CD4-positive, alpha-beta T cell treated with Interleukin-6 at 100 ng/mL for 8 hours (primary cell): ENCODE data around the gene SLC5A5.
A peak's percentile ranks its signal among the peaks of the same experiment; 100 is the strongest.

Experiments
- DNase-seq: peaks from one replicate; pipeline ENCODE4 v3.0.0-alpha.2; 2020; ENCODE audit warnings: mixed read lengths, low spot score

SLC5A5 gene

DNA sequence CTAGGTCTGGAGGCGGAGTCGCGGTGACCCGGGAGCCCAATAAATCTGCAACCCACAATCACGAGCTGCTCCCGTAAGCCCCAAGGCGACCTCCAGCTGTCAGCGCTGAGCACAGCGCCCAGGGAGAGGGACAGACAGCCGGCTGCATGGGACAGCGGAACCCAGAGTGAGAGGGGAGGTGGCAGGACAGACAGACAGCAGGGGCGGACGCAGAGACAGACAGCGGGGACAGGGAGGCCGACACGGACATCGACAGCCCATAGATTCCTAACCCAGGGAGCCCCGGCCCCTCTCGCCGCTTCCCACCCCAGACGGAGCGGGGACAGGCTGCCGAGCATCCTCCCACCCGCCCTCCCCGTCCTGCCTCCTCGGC, at the start of gene SLC5A5:
SLC5A5 (plus strand) TSS at position 68 of the 373 bp plus-strand sequence. CDS start 375 bp downstream, outside the sequence.
- DNase-seq: no peak

DNA sequence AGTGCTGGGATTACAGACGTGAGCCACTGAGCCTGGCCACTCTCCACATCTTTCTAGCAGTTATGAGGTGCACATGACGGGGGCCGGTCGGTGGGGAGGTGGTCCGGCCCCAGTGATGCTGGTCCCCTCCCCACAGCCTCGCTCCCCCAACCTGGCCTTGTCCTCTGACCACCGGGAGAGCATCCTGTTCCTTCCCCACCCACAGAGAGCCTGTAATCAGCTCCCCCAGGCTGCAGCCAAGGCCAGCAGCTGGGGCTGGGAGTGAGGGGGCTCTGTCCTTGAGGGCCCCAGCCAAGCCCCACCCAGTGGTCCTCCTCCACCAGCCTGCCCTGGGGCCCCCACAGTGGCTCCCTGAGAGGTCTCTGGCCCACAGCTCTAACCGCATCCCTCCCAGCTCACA, 47.4 kb upstream of the SLC5A5 start:
- DNase-seq: no peak

DNA sequence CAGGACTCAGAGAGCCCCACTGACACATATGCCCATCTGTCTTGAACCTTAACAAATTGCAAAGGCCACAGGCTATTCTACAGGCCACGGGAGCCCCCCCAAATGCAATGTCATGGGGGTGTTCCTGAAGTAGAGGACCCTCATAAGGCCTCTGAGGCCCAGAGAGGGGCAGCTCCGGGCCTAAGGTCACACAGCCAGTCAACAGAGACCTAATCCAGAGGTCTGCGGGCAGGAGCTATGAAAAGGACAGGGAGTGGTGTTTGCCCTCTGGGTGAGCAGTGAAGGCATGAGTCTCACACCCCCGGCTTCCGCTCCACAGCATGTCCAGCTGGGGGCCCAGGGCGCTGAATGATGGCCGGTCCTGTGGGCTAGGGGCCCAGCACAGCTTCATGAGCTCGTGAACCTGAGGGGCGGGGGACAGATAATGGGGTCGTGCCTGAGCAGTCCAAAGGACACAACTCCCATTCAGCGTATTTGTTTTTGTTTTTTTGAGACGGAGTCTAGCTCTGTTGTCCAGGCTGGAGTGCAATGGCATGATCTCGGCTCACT, 45.2 kb upstream of the SLC5A5 start:
- DNase-seq: no peak

DNA sequence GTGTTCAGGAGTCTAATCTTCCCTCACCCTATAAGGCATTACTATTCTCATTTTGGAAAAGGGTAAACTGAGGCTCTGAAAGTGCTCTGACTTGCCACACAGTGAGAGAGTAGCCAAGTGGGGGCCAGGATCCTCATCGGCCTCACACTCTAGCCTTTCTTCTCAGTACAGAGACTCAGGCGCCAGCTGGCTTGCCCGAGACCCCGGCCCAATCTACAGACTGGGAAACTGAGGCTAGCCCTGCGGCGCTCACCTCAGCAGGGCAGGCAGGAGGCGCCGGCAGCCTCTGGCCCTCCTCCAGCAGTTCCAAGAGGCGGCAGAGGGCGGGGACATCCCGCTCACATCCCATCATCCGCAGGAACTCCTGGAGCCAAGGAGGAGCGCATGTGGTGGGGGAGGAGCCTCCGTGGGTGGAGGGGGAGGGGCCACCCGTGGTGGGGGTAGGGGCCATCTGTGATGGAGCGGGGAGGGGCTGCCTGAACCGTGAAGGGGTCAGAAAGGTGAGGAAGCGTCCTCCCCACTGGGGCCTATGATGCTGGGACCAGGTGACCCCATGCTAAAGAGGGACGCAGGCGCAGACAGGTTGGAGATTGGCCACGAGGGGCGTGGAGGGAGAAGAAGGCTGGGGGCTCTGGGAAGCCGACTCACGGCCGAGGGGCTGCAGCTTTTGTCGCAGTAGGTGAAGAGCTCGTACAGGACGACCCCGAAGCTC, 41.7 kb upstream of the SLC5A5 start:
- DNase-seq: no peak

DNA sequence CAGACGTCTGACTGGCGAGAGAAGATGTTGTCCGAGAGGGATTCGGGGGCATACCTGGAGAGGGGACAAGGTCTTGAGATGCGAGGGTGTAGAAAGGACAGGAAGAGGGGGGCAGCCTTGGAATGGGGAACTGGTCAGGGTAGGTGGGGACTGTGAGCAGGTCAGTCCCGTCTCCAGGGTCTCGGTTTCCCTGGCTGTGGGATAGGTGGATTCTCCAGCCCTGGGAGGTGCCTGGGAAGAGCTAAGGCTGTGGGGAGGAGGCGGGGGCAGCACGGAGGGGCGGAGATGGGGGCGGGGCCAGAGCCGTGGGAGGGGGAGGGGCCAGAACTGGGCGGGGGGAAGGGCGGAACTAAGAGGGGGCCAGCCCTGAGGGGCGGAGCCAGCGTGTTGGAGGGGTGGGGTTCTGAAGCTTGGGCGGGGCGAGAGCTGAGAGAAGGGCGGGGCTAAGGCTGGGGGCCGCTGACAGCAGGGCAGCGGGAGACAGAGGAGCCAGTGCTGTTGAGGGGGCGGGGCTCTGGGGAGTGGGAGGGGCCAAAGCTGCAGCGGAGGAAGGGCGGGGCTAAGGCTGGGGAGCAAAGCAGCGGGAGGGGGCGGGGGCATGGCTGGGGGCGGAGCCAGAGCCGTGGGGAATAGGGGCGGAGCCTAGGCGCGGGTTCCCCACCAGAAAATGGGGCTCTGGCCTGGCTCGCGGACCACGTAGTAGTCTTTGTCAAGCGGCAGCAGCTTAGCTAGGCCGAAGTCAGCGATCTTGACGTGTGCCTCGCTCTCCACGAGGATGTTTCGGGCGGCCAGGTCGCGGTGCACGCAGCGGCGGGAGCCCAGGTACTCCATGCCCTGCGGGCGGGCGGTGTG, 41.0 kb upstream of the SLC5A5 start:
- DNase-seq: no peak

DNA sequence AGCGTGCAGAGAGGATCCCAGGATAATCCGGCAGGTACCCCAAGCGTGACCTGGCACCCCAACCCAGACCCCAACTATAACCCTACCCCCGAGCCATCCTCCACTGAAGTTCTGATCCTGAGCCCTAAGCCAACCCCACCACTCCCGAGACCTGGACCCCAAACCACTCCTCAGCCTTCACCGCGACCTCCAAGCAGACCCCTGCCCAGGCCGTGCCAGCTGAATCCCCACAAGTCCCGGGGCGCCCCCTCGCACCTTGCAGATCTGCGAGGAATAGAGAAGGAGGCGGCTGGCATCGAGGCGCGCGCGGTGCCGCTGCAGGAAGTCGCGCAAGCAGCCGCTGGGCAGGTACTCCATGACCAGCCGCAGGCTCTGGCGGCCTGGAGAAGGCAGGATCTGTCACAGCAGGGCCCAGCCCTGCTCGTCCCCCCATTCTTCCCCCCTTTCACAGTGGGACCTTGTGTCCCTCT, 40.3 kb upstream of the SLC5A5 start:
- DNase-seq: no peak

DNA sequence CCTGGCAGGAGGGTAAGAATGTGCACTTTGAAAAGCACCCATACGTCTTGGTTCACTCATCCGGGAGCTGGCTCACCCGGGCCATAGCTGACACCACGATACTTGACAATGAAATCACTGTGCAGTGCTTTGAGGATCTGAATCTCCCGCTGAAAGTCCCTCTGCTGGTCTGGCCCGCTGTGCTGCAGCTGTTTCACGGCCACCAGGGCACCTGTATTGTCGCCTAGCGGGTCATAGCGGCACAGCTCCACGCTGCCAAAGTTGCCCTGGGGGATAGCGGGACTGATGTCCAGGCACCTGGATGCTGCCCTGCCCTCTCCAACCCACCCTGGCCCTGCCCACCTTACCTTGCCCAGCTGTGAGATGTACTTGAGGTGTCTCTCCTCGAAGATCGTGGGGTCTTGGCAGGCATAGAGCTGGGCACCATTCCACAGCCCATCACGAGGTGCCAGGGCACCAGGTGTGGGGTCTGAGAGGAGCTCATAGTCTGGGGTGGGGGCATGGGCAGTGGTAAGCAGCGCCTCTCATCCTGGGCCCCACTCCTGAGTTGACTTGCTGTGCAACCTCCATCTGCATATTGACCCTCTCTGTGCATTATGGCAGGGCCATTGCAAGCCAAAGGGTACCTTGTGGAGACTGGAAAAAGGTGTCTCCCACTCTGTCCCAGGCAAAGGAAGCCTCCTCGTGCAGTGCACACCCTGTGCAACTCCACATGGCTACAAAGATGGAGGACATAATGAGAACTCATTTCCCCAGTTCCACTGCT, 39.1 kb upstream of the SLC5A5 start:
- DNase-seq: no peak

DNA sequence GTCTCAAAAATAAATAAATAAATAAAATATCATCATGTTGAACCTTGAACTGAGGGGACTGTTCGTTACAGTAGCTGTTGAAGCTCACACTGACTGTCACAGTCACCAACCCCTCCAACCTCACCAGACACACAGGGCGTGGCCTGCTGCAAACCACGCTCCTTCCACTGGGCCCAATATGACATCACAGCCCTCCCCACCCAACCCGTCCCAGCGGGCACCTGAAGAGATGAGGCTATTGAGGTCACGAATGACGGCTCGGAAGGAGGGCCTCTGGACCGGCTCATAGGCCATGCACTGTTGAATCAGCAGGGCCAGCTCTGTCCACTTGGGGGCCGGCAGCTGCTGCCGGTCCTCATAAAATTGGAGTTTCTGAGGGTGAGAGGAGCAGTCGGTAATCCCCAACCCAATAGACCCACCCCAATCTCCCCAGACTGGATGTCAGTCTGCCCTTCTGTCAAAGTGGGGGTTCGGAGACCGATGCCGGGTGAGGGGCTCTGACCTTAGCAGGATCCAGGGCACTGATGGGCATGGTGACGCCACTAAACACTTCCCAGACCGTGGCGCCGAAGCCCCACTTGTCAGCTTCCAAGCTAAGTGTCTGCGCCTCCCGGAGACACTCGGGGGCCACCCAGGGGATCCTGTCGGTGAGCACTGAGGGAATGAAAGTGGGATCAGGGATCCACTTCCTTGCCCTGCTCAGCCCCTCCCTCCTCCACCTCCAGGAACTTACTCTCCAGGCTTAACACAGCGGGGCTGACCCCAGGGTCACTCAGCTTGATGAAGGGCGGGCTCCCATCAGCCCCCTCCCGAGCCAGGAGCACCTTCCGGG, 37.2 kb upstream of the SLC5A5 start:
- DNase-seq: no peak

DNA sequence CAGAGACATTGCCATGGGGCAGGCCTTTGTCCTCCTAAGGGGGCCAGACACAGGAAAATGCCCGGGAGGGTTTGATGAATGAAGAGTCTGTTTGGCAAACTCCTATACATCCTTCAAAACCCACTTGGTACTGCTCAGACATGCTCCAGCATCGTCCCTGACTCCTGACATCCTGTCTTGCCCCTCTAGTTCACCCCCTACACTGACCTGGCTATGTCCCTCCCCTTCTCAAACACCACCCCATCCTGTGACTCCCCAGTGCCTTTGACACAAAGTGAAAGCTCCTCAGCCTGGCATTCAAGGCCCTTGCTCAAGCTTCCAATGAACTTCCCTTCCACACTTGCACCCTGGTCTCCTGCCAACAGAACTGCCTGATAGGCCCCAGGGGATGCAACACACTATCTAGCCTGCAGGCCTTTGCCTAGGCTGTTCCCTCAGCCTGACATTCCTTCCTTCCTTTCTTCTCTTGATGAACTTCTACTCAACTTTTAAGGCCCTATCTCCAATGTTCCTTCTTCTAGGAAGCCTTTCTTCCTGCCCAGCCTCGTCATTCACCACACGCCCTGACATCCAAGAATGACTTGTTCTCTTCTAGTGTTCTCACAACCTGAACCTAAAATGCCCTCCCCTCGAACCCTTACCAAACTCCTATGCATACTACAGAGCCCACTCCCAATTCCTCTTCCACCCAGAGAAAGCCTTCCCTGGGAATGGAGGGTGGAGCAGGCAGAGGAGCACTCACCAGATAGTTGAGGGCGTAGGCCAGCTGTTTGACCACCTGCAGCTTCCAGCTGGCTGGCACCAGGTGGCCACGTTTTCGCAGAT, 36.4 kb upstream of the SLC5A5 start:
- no peak for DNase-seq

DNA sequence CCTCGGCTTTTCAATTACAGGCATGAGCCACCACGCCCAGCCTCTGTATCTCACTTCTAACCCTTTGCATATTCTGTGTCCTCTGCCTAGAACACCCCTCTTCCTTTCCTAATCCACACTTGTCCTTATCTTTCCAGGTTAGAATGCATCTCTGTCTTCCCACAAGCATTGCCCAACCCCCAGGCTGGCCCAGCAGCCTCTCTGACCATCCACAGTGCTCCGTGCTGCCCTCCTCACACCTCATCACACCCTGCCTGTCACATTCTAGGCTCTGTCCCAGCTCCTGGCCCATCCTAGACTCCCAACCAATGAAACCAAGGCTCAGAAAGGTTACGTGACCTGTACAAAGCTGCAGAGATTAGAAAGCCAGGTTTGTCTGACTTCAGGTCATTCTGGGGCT, 35.2 kb upstream of the SLC5A5 start:
- DNase-seq: no peak

DNA sequence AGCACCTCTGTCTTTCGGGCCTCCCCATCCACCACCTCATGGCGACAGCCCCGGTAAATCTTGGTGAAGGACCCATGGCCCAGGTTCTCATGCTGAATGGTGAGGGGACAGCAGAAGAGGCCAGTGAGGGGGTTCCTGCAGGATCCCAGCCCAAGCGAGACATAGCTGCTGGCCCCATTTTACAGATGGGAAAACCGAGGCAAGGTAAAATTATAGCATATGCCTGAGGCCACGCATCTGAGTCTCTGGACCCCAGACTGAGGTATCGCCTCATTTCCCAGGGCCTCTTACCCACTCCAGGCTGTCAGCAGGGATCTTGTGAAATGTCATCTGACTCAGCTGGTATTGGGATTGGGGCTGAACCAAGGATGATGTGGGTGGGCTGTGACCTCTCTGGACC, 33.8 kb upstream of the SLC5A5 start:
- no peak for DNase-seq

DNA sequence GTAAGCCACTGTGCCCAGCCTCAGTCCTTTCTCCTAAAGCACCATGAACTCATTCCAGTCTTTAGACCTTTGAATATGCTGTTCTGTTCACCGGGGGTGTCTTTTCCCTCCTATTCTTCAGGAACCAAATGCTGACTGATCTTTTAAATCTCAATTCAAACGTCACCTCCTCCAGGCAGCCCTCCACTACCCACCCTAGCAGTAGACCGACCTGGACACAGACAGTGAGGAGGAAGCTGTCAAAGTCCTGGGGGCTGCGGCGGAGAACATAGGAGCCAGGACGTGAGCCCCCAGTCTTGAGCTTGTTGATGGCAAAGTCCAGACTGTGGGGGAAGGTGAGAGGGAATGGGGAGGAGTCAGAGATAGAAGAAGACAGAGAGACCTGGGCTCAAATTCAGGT, 31.7 kb upstream of the SLC5A5 start:
- no peak for DNase-seq

DNA sequence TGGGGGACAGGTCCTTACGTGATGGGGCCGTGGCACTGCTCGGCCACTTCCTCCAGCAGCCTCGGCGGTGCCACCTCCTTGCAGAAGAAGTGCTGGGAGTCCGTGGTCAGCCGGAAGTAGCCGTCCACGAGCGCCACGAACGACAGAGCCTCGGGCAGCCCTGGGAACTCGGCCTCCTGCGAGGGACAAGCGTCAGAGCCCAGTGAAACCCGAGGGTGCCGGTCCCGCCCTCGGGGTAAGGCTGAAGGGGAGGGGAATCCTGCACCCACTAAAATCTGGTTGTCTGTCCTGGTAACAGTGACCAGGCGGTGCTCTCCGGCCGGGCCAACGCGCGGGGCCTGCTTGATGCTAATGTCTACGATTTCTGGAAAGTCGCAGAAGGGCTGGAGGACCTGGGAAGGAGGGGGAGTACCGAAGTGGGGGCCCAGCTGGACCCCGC, 30.4 kb upstream of the SLC5A5 start:
- DNase-seq: no peak

DNA sequence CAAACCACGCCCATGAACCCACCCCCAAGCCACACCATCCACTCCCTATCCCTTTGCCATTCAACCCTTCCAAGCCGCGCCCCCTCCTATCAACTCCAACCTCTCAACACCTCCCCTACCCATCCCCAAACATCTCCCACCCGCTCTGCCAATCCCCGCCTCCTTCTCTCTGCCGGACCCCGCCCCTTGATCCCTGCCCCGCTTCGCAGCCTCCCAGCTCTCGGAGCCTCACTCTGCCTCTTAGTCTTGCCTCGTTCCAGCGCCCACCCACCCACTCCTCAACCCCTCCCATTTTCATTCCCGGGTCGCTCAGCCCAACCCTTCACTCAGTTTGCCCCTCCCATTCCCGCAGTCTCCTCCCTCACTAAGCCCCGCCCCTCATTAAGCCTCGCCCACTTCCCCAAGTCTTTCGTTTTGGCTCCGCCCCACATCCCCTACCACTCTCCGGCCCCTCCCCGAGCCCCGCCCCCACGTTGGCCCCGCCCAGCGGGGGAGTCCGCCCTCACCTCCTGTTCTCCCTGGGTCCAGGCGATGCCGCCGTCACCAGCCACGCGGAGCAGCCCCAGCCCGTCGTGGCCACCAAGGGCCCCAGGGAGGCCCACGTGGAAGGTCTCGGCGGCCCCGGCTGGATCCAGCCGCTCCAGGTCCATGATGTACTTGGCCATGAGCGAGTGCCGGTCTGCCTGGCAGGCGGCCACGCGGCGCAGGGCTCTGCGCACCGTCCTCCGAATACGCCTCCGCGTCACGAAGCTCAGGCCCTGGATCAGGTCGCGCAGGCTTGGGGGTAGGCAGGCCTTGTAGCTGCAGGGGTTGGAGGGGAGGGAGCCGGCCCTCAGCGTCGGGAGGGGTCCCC, 29.7 kb upstream of the SLC5A5 start:
- peak; percentile 19 for DNase-seq

DNA sequence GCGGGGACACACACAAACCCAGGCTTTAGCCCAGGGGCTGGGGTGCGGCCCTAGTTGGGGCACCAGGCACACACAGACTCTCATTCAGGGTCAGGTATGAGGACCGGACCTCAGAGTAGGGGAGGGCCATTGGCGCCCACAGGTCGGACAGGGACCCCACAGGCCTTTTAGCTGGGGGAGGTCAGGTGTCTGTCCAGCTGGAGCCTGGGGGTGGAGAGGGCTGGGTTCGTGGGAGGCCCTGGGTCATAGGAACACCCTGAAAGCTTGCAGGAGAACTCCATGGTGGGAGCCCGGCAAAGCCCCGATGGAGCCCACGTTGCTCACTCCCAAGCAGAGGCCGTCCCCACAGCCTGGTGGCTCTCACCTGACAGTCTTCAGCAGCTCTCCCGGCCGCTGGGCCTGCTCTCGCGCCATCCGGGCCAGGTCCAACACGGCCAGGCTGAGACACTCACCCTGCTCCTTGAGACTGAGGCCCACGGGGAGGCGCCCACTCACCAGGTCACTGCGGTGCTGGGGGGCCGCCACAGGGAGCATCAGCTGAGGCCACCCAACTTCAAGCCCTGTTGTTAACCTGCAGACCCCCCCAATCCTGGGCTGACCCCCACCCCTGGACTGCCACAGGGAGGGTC, 29.0 kb upstream of the SLC5A5 start:
- DNase-seq: no peak

DNA sequence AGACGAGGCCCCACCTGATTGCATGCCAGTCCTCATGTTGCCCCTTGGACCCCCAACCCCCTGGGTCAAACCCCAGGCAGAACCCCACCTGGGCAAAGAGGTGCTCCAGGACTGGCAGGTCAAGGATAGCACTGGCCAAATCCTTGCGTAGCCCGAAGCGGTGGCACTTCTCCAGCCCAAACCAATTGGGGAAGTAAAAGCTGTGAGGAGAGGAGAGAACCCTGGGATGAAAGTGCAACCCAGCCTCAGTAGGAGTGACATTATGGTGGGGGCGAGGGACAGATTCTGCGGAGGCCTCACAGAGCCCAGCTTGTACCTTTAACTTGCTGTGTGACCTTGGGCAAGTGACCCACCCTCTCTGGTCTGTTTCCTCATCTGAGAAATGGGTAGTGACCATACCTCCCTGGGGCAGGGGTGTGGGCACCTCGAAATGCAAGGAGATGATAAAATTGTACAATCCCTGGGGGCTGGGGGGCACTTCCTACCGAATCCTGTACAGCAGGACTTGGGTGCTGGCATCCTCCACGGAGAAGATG, 28.4 kb upstream of the SLC5A5 start:
- no peak for DNase-seq

DNA sequence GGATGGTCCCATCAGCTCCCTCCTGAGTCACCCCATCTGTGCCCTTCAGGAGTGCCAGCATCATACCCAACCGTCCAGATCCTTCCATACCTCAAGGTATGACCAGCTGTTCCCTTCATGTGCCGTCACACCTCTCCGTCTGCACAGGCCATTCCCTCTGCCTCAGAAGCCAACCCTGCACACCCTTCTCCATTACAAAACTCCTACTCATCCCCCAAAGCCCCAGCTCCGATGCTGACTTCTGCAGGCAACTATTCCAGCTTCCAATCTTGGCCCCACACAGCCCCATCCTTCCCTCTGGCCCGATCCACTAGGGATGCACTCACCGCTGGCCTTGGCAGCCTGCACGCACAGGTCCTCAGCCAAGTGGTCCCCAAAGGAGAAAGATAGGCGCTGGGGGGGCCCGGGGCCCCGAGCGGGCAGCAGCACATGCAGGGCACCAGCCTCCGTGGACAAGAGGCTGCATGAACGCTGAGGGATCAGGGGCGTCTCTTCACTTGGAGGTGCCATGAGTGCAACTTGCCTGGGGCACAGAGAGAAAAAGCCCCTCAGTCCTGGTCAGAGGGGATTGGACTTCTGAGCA, 27.7 kb upstream of the SLC5A5 start:
- no peak for DNase-seq

DNA sequence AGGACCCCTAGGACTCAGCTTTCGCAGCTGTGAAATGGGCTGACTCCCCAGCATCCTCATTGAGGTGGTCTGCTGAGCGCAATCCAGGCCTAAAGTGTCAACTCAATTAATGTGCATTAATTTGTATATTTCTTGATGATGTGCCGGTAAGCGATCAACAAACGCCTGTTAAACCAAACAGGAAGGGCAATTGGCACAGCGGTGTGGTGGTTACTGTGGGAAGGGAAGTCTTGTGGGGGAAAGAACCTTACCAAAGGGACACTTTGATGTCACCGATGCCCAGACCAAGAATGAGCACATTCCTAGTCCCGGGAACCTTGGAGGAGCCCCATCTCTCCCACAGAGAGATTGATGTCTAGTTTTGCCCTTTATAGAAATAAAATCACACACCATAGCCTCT, 25.6 kb upstream of the SLC5A5 start:
- DNase-seq: peak; percentile 63
